Measurements from ENCODE around the gene TBRG1.

TBRG1 gene

GRCh38 chr11:124676386-124676785, 53.7 kb downstream of the TBRG1 start:
- DNase-seq (ENCODE audit: low read depth) = peak; percentile 65
- no peak overlapping the region for H3K4me3 ChIP-seq (ENCODE audit: control insufficient read depth, low read depth, low read length)
- TF ChIP-seq, protein P1, sequence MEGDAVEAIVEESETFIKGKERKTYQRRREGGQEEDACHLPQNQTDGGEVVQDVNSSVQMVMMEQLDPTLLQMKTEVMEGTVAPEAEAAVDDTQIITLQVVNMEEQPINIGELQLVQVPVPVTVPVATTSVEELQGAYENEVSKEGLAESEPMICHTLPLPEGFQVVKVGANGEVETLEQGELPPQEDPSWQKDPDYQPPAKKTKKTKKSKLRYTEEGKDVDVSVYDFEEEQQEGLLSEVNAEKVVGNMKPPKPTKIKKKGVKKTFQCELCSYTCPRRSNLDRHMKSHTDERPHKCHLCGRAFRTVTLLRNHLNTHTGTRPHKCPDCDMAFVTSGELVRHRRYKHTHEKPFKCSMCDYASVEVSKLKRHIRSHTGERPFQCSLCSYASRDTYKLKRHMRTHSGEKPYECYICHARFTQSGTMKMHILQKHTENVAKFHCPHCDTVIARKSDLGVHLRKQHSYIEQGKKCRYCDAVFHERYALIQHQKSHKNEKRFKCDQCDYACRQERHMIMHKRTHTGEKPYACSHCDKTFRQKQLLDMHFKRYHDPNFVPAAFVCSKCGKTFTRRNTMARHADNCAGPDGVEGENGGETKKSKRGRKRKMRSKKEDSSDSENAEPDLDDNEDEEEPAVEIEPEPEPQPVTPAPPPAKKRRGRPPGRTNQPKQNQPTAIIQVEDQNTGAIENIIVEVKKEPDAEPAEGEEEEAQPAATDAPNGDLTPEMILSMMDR (conservative IDR thresholded peaks at IDR 0.05; ENCODE audit: control insufficient read depth, insufficient read depth, low read depth, low read length) = no peak

- TF ChIP-seq, protein P1 (conservative IDR thresholded peaks at IDR 0.05; ENCODE audit: control insufficient read depth, insufficient read depth, low read depth, low read length) = no peak
- no peak overlapping the region for H3K4me3 ChIP-seq (ENCODE audit: control insufficient read depth, low read depth, low read length)
- DNase-seq (ENCODE audit: low read depth) = no peak
These were observed 55.8 kb downstream of the TBRG1 start for GRCh38 chr11:124678416-124678815.

DNA sequence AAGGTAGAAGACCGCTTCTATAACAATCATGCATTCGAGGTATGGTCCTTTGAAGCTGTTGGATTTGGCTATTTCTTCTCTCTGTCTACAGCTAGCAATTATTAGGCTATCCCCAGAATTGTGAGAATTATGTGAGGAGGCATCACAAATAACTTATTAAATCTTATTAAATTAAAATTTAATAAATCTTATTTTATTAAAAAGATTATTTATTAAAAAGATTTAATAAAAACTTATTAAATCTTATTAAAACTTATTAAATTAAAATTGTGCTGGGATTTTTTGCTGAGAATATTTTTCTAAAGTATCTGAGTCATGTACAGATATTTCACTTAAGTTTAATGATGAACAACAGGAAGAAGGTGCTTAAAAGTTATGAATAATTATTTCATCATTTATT, 58.8 kb downstream of the TBRG1 start:
- no peak for DNase-seq (ENCODE audit: low read depth)
- TF ChIP-seq, protein P1 (conservative IDR thresholded peaks at IDR 0.05; ENCODE audit: control insufficient read depth, insufficient read depth, low read depth, low read length) = no peak
- H3K4me3 ChIP-seq (ENCODE audit: control insufficient read depth, low read depth, low read length) = no peak overlapping the region

DNA sequence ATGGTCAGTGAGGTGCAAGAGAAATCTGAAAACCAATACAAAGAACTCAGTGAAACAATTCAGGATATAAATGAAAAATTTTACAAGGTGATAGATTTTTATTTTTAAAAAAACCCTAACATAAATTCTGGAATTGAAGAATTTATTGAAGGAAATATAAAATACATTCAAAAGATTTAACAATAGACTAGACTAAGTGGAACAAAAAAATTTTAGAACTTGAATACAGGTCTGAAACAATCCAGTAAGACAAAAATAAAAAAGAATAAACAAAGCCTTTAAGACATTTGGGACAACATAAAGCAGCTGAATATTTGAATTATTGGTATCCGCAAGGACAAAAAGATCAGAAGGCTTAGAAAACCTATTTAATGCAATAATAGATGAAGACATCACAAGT, 59.8 kb downstream of the TBRG1 start:
- H3K4me3 ChIP-seq (ENCODE audit: control insufficient read depth, low read depth, low read length) = no peak overlapping the region
- TF ChIP-seq, protein P1 (conservative IDR thresholded peaks at IDR 0.05; ENCODE audit: control insufficient read depth, insufficient read depth, low read depth, low read length) = no peak
- no peak for DNase-seq (ENCODE audit: low read depth)

Data from fibroblast of mammary gland (primary cell).